Measurements from ENCODE around the gene PSME1.

PSME1 gene

GRCh38 chr14:24135834-24136683, at the start of gene PSME1:
Gene PSME1, plus strand, starts transcription at chr14:24136194. Its CDS starts 69 bp downstream, at chr14:24136263.
- DNase-seq = peak; percentile 94

GRCh38 chr14:24087004-24087403, 49.0 kb upstream of the PSME1 start:
- DNase-seq = no peak

GRCh38 chr14:24088095-24088494, 47.9 kb upstream of the PSME1 start:
- DNase-seq = no peak

GRCh38 chr14:24089890-24090289, 46.1 kb upstream of the PSME1 start:
- DNase-seq = no peak

- DNase-seq = no peak
Measured at GRCh38 chr14:24092110-24092504, 43.9 kb upstream of the PSME1 start.

GRCh38 chr14:24092505-24093206, 43.3 kb upstream of the PSME1 start:
- DNase-seq = no peak

GRCh38 chr14:24093207-24093900, 42.6 kb upstream of the PSME1 start:
- no peak for DNase-seq

GRCh38 chr14:24093901-24094840, 41.8 kb upstream of the PSME1 start, which contains the start of gene PCK2:
Gene PCK2, plus strand, starts transcription at chr14:24094311. Its CDS starts 95 bp downstream, at chr14:24094406.
- peak; percentile 93 for DNase-seq

- no peak for DNase-seq
Measured at GRCh38 chr14:24094841-24095270, 41.1 kb upstream of the PSME1 start.

GRCh38 chr14:24095271-24096068, 40.5 kb upstream of the PSME1 start:
- DNase-seq = no peak

GRCh38 chr14:24096545-24097181, 39.3 kb upstream of the PSME1 start:
- DNase-seq = no peak

- DNase-seq = no peak
Measured at GRCh38 chr14:24098229-24098926, 37.6 kb upstream of the PSME1 start.

- DNase-seq = peak; percentile 80
Measured at GRCh38 chr14:24098927-24099813, 36.8 kb upstream of the PSME1 start.

- DNase-seq = no peak
Measured at GRCh38 chr14:24100197-24100981, 35.6 kb upstream of the PSME1 start.

GRCh38 chr14:24100982-24101494, 35.0 kb upstream of the PSME1 start:
- DNase-seq = no peak

GRCh38 chr14:24102357-24103048, 33.5 kb upstream of the PSME1 start:
- DNase-seq = no peak

GRCh38 chr14:24103451-24103850, 32.5 kb upstream of the PSME1 start:
- no peak for DNase-seq
